HepG2 (cell line): ENCODE measurements around the gene OASL. TPM values are rescaled to one million over a fixed set of nuclear protein-coding genes. Genes with fewer than 3 reads are reported as not detected.

Experiments
- ATAC-seq: fragments of 200-7000 bp; cut with Tn5 transposase; 3 replicates; pipeline ENCODE4 v1.9.1; 2020; ENCODE audit warnings: mild to moderate bottlenecking, moderate library complexity
- BruUV-seq: library from RNA; stranded (reverse); fragments of 400-500 nt; replicated peaks from 2 replicates; lab custom pipeline; 2021; lab: Mats Ljungman, UMichigan
- CTCF ChIA-PET: fragments of 300-600 bp; formaldehyde crosslinking; extraction: SDS; loops from one replicate; lab custom pipeline; 2021; ENCODE audit warnings: low total read pairs, inconsistent platforms, low intra/inter-chr PET ratio; lab: Yijun Ruan, JAX
- POLR2A ChIA-PET: fragments of 350-600 bp; sonication (Branson Sonifier 250); formaldehyde crosslinking; loops from one replicate; lab custom pipeline; 2020; ENCODE audit warnings: antibody characterized with exemption, inconsistent platforms; lab: Yijun Ruan, JAX
- DNase-seq: peaks from one replicate; pipeline ENCODE4 v3.0.0-alpha.2; 2015; ENCODE audit warnings: low spot score
- FAIRE-seq: peaks from 3 replicates; lab custom pipeline; 2011; peaks lifted over from hg19 to GRCh38; lab: Jason Lieb, UNC
- H2AFZ ChIP-seq: one replicate; pipeline ENCODE4 v1.6.1; 2011; ENCODE audit warnings: low read length, inconsistent platforms
- H3K27ac ChIP-seq: fragments of 300-600 bp; 3 replicates; pipeline ENCODE4 v1.8.0; 2011; ENCODE audit warnings: mixed run types, mild to moderate bottlenecking, mixed read lengths, low read length, inconsistent platforms; ENCODE audit not compliant: insufficient read depth; ENCODE audit errors: extremely low read length
- H3K27me3 ChIP-seq, 2 experiments: fragments of 200-600 bp in 1 of 2; 2 replicates in 1 of 2; 3 replicates in 1 of 2; pipeline versions ENCODE4 v1.6.0 to v1.8.0; 2011; ENCODE audit warnings: low read length in 2 of 2, mild to moderate bottlenecking in 2 of 2, moderate library complexity in 2 of 2, inconsistent platforms in 1 of 2; ENCODE audit not compliant: insufficient read depth in 2 of 2, control insufficient read depth in 1 of 2
- H3K36me3 ChIP-seq, 2 experiments: fragments of 200-600 bp in 1 of 2; replicated peaks in 1 of 2; 2 replicates in 1 of 2; 3 replicates in 1 of 2; pipeline versions ENCODE4 v1.5.1 to v1.8.0; 2011; ENCODE audit warnings: low read length in 2 of 2, inconsistent platforms in 1 of 2; ENCODE audit not compliant: insufficient read depth in 2 of 2, control insufficient read depth in 1 of 2
- H3K4me1 ChIP-seq: 2 replicates; pipeline ENCODE4 v1.5.1; 2012; ENCODE audit warnings: low read length, inconsistent platforms; ENCODE audit not compliant: insufficient read depth
- H3K4me2 ChIP-seq: 2 replicates; pipeline ENCODE4 v1.6.0; 2011; ENCODE audit warnings: low read depth, low read length, inconsistent platforms
- H3K4me3 ChIP-seq, 3 experiments: fragments of 200-600 bp in 1 of 3; sonication (generic), shearing (Covaris generic) in 1 of 3; replicated peaks in 1 of 3; 2 replicates each; pipeline ENCODE4 v1.5.1; 2011 to 2016; ENCODE audit warnings: low read length in 3 of 3, inconsistent platforms in 2 of 3, low read depth in 2 of 3, mild to moderate bottlenecking in 2 of 3, control low read depth in 1 of 3, mixed read lengths in 1 of 3; ENCODE audit not compliant: insufficient read depth in 1 of 3
- H3K79me2 ChIP-seq: one replicate; pipeline ENCODE4 v1.6.1; 2011; ENCODE audit warnings: low read length, inconsistent platforms; ENCODE audit not compliant: insufficient read depth
- H3K9ac ChIP-seq: 2 replicates; pipeline ENCODE4 v1.6.0; 2011; ENCODE audit warnings: mild to moderate bottlenecking, low read depth, low read length, inconsistent platforms; ENCODE audit not compliant: insufficient read depth
- H3K9me3 ChIP-seq: 2 replicates; pipeline ENCODE4 v1.5.1; 2012; ENCODE audit warnings: mild to moderate bottlenecking, low read length
- H4K20me1 ChIP-seq: 2 replicates; pipeline ENCODE4 v1.6.0; 2011; ENCODE audit warnings: inconsistent platforms, mild to moderate bottlenecking, low read length, moderate library complexity; ENCODE audit not compliant: insufficient read depth
- ATF7-NPFF ChIP-seq: sonication (generic); formaldehyde crosslinking; IDR thresholded peaks from 2 replicates; pipeline ENCODE4 v1.8.1; 2023; ENCODE audit warnings: mild to moderate bottlenecking, low read depth, missing genetic modification reagents, moderate library complexity
- RORA ChIP-seq: sonication (generic); formaldehyde crosslinking; IDR thresholded peaks from 2 replicates; pipeline ENCODE4 v1.5.0; 2020; ENCODE audit warnings: mild to moderate bottlenecking, missing genetic modification reagents, moderate library complexity
- ZNF205 ChIP-seq: IDR thresholded peaks from 2 replicates; pipeline ENCODE4 v1.6.1; 2018; ENCODE audit warnings: missing biosample characterization, missing genetic modification reagents
- ZNF354B ChIP-seq: sonication (generic); formaldehyde crosslinking; IDR thresholded peaks from 2 replicates; pipeline ENCODE4 v1.8.0; 2022; ENCODE audit warnings: mild to moderate bottlenecking, missing genetic modification reagents
- WGBS: methylation state at CpG from one replicate; pipeline ENCODE4 v1.1.6; 2017; ENCODE audit warnings: low lambda C conversion rate; 5-methylcytosine and 5-hydroxymethylcytosine counted together
- in situ Hi-C: cut with HindIII; loops from 2 replicates; pipeline ENCODE4 v1.10.0; 2017; ENCODE audit warnings: low pct_unique_long_range_greater_than_20kb; ENCODE audit not compliant: extremely low pct_ligation_motif_present
- intact Hi-C: fragments of 100-400 bp; cut with micrococcal nuclease; formaldehyde crosslinking; loops from one replicate; pipeline ENCODE4 v1.10.0; 2022; ENCODE audit not compliant: unreplicated experiment
- polyA plus RNA-seq, 8 experiments: library from polyadenylated mRNA; depleted of rRNA in 3 of 8; stranded (reverse) in 7 of 8; unstranded in 1 of 8; fragments of >200 nt; fragmentation: Illumina TruSeq in 4 of 8; extraction: Trizol in 4 of 8; gene quantifications; 2 replicates each; pipeline versions ENCODE4 v1.2.1 to v1.2.3, GENCODE V29; 2011 to 2016; ENCODE audit warnings: low read depth in 4 of 8, missing spikeins in 1 of 8, mixed read lengths in 1 of 8; ENCODE audit not compliant: insufficient read depth in 1 of 8
- total RNA-seq, 5 experiments: library from RNA; depleted of rRNA; stranded (reverse); fragments of >200 nt; fragmentation: Illumina TruSeq; extraction: Trizol; gene quantifications; 2 replicates each; pipeline ENCODE4 v1.2.3, GENCODE V29; 2016; ENCODE audit warnings: low read depth in 1 of 5
- TF ChIP-seq, protein P1 (sequence below): sonication (generic); formaldehyde crosslinking; IDR thresholded peaks from 2 replicates; pipeline ENCODE4 v1.4.0; 2020; ENCODE audit warnings: missing genetic modification reagents

OASL gene
- total and polyA plus RNA-seq, 2 of the 13 experiments (the other 11 are each of a cell fraction or from before 2014, with no cell fraction given), result 0.11 to 0.22 TPM

DNA sequence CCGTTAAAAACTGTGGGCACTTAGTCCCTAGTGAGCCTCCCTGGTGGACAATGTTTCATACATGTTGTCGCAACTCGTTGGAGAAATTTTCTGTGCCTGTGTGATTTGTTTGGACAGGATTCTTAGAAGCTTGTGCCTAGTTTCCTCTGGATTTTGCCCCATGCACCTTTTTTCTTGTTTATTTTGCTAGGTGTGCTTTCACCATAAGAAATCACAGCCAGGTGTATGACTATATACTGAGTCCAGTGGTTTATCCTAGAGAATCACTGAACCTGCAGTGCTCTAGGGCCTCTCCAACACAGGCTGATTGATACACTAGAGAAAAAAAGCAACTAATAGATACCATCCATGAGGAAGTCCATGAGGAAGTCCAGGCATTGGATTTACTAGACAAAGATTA, 33.1 kb upstream of the OASL start:
- in situ Hi-C loops (no loop called here), intact Hi-C loops (no loop called here)
- Histone ChIP-seq H4K20me1 (no peaks in the 10 kb centered on the region), H3K27me3 (peaks cover 0 to 16% of the 10 kb centered on the region in 2 experiments; a peak in 2 of 5 replicates), H3K4me2 (no peak overlapping the region), H3K36me3 (no peaks in the 10 kb centered on the region), H3K9ac (no peak overlapping the region), H3K4me3 (no peak overlapping the region), H3K79me2 (no peaks in the 10 kb centered on the region), H3K27ac (no peak overlapping the region), H3K4me1 (no peaks in the 10 kb centered on the region), H2AFZ (no peak overlapping the region), H3K9me3 (peaks cover 7% of the 10 kb centered on the region; the same call in 1 of the 2 replicates)
- POLR2A ChIA-PET, result no interaction called here
- WGBS, result 13% methylated on average over 3 of the region's 3 CpGs
- TF ChIP-seq ATF7-NPFF (CRISPR knock-in tag) (no peak), ZNF354B (no peak), ZNF205 (no peak), RORA (CRISPR knock-in tag) (no peak)
- TF ChIP-seq, protein P1, sequence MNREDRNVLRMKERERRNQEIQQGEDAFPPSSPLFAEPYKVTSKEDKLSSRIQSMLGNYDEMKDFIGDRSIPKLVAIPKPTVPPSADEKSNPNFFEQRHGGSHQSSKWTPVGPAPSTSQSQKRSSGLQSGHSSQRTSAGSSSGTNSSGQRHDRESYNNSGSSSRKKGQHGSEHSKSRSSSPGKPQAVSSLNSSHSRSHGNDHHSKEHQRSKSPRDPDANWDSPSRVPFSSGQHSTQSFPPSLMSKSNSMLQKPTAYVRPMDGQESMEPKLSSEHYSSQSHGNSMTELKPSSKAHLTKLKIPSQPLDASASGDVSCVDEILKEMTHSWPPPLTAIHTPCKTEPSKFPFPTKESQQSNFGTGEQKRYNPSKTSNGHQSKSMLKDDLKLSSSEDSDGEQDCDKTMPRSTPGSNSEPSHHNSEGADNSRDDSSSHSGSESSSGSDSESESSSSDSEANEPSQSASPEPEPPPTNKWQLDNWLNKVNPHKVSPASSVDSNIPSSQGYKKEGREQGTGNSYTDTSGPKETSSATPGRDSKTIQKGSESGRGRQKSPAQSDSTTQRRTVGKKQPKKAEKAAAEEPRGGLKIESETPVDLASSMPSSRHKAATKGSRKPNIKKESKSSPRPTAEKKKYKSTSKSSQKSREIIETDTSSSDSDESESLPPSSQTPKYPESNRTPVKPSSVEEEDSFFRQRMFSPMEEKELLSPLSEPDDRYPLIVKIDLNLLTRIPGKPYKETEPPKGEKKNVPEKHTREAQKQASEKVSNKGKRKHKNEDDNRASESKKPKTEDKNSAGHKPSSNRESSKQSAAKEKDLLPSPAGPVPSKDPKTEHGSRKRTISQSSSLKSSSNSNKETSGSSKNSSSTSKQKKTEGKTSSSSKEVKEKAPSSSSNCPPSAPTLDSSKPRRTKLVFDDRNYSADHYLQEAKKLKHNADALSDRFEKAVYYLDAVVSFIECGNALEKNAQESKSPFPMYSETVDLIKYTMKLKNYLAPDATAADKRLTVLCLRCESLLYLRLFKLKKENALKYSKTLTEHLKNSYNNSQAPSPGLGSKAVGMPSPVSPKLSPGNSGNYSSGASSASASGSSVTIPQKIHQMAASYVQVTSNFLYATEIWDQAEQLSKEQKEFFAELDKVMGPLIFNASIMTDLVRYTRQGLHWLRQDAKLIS (CRISPR knock-in tag), result no peak
- no peak for ATAC-seq
- CTCF ChIA-PET, result no interaction called here
- DNase-seq, result no peak
- no TSS peak for BruUV-seq
- FAIRE-seq, result no peak
